ENCODE data around the gene YRDC.

Gene YRDC

DNA sequence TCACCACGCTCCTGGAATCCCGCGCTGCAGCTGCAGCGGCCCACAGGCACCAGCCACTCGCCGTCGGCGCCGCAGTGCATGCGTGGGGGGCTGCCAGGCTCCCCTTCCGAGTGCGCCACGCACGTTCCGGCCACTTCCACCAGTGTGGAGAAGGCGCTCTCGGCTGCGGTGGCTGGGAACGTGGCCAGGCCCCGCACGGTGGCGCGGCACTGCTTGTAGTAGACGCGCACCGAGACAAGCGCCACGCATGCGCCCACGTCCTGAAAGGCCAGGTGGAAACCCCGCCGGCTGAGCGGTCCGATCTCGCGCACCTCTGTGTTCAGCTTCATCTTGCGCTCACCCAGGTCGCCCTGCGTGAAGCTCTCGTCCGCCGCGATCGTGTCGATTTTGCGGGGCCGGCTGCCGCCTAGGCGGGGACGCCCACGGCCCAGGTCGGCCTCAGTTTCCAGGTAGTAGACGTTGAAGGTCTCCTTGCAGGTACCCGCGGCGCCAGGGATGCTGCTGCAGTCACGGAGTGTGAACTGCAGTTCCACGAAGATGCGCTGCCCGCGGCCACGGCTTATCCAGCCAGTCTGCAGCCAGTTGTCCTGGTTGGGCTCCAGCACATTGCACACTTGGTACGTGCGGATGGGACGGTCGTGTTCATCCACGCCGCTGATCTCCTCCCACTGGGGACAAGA is 46.5 kb downstream of the YRDC start:
- H3K4me3 ChIP-seq (ENCODE audit: low read depth in 1 of 2, low read length in 1 of 2), result no peak overlapping the region
- no peaks in the 10 kb centered on the region for H3K36me3 ChIP-seq
- no peaks in the 10 kb centered on the region for H3K4me1 ChIP-seq (ENCODE audit: control insufficient read depth in 1 of 2, insufficient read depth in 1 of 2, low read depth in 1 of 2, low read length in 1 of 2)
- H3K9me3 ChIP-seq, result no peaks in the 10 kb centered on the region
- TF ChIP-seq, protein P1, sequence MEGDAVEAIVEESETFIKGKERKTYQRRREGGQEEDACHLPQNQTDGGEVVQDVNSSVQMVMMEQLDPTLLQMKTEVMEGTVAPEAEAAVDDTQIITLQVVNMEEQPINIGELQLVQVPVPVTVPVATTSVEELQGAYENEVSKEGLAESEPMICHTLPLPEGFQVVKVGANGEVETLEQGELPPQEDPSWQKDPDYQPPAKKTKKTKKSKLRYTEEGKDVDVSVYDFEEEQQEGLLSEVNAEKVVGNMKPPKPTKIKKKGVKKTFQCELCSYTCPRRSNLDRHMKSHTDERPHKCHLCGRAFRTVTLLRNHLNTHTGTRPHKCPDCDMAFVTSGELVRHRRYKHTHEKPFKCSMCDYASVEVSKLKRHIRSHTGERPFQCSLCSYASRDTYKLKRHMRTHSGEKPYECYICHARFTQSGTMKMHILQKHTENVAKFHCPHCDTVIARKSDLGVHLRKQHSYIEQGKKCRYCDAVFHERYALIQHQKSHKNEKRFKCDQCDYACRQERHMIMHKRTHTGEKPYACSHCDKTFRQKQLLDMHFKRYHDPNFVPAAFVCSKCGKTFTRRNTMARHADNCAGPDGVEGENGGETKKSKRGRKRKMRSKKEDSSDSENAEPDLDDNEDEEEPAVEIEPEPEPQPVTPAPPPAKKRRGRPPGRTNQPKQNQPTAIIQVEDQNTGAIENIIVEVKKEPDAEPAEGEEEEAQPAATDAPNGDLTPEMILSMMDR (IDR thresholded peaks at IDR 0.05), result no peak
- H3K27me3 ChIP-seq, result peaks cover 100% of the 10 kb centered on the region
- H3K27ac ChIP-seq, result no peak overlapping the region

GRCh38 chr1:37759451-37759850 is 48.6 kb downstream of the YRDC start:
- Histone ChIP-seq H3K4me3 (ENCODE audit: low read depth in 1 of 2, low read length in 1 of 2) (no peak overlapping the region), H3K9me3 (no peaks in the 10 kb centered on the region), H3K27ac (no peak overlapping the region), H3K36me3 (no peaks in the 10 kb centered on the region), H3K27me3 (peaks cover 100% of the 10 kb centered on the region), H3K4me1 (ENCODE audit: control insufficient read depth in 1 of 2, insufficient read depth in 1 of 2, low read depth in 1 of 2, low read length in 1 of 2) (no peaks in the 10 kb centered on the region)
- TF ChIP-seq, protein P1 (IDR thresholded peaks at IDR 0.05), result no peak

DNA sequence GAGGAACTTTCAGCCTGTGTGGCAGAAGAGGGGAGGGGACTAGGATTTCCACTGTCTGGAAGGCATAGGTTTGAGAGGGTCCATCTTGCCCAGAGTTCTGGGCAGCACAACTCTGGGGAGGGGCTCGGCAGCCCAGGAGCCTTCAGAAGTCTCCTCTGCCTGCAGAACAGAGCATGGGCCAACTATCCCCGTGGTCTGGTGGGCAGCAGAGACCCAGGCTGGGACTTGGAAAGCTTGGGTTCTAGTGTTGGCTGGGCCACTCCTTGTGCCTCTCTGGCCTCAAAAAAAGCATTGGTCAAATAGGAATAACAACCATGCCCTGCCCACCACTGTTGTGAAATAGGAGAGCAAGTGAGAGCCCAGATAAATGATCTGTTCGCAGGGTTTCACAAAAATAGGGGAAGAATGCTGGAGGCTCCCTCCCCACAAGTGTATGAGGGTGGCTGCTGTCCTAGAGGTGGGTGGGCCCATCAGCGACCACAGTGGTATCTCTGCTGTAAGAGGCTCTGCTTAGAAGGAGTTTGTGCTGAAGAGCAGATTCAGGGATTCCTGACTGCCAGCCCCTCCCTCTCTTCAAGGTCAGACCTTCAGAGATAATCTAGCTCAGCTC is 52.0 kb downstream of the YRDC start:
- Histone ChIP-seq H3K4me1 (ENCODE audit: control insufficient read depth in 1 of 2, insufficient read depth in 1 of 2, low read depth in 1 of 2, low read length in 1 of 2) (peaks cover 0 to 3% of the 10 kb centered on the region in 2 experiments), H3K4me3 (ENCODE audit: low read depth in 1 of 2, low read length in 1 of 2) (no peak overlapping the region), H3K27me3 (peaks cover 100% of the 10 kb centered on the region), H3K27ac (no peak overlapping the region), H3K9me3 (no peaks in the 10 kb centered on the region), H3K36me3 (no peaks in the 10 kb centered on the region)
- TF ChIP-seq, protein P1 (IDR thresholded peaks at IDR 0.05), result no peak

DNA sequence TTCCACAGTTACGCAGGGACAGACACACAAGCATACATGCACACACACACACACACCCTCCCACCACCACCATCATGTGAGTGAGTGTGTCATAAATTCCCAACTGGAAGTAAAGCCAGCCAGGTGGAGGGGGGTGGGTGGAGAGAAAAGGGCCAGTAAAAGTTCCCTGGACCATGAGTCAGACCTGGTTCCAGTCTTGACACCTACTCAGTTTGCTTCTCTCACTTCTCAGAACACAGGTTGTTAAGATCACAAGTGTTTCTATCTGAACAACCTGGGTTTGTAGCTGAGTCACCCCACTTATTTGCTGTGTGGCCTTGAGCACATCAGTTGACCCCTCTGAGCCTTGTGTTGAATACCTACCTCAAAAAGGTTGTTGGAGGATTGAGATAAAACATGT is 52.7 kb downstream of the YRDC start:
- no peaks in the 10 kb centered on the region for H3K9me3 ChIP-seq
- H3K4me1 ChIP-seq (ENCODE audit: control insufficient read depth in 1 of 2, insufficient read depth in 1 of 2, low read depth in 1 of 2, low read length in 1 of 2), result peaks cover 0 to 3% of the 10 kb centered on the region in 2 experiments
- H3K4me3 ChIP-seq (ENCODE audit: low read depth in 1 of 2, low read length in 1 of 2), result no peak overlapping the region
- no peaks in the 10 kb centered on the region for H3K36me3 ChIP-seq
- H3K27ac ChIP-seq, result no peak overlapping the region
- peaks cover 100% of the 10 kb centered on the region for H3K27me3 ChIP-seq
- TF ChIP-seq, protein P1 (IDR thresholded peaks at IDR 0.05), result no peak

GRCh38 chr1:37753473-37754321 is 54.3 kb downstream of the YRDC start:
- Histone ChIP-seq H3K36me3 (no peaks in the 10 kb centered on the region), H3K9me3 (no peaks in the 10 kb centered on the region), H3K4me1 (ENCODE audit: control insufficient read depth in 1 of 2, insufficient read depth in 1 of 2, low read depth in 1 of 2, low read length in 1 of 2) (peaks cover 0 to 3% of the 10 kb centered on the region in 2 experiments), H3K4me3 (ENCODE audit: low read depth in 1 of 2, low read length in 1 of 2) (no peak overlapping the region), H3K27me3 (peaks cover 100% of the 10 kb centered on the region), H3K27ac (no peak overlapping the region)
- TF ChIP-seq, protein P1 (IDR thresholded peaks at IDR 0.05), result no peak
